Left renal pelvis (tissue), 4 donors: ENCODE measurements around the gene CLPTM1. TPM values are rescaled to one million over a fixed set of nuclear protein-coding genes. Genes with fewer than 3 reads are reported as not detected.
"Not testable (repeated sequence)": the region's sequence is repeated elsewhere in the genome, so short reads cannot be mapped to it uniquely, and the experiment has no call there.

Experiments
- DNase-seq, 4 donors: peaks; one replicate each; pipeline ENCODE4 v3.0.0-alpha.2; 2013; ENCODE audit warnings: low read depth in 4 of 4, low spot score in 3 of 4
- polyA plus RNA-seq, 4 donors: library from polyadenylated mRNA; unstranded; fragments of 120-200 nt; gene quantifications; one replicate each; pipeline ENCODE4 v1.2.1, GENCODE V29; 2013; ENCODE audit not compliant: insufficient read length in 4 of 4

Gene CLPTM1
- polyA plus RNA-seq, 4 donors = 70.4 to 125 (median 103) TPM

- no peak for DNase-seq
Observed at GRCh38 chr19:44942067-44942571, 13.1 kb upstream of the CLPTM1 start, which contains the start of gene APOC4. APOC4 (plus strand) TSS chr19:44942237; CDS start chr19:44942278, 41 bp downstream.

DNA sequence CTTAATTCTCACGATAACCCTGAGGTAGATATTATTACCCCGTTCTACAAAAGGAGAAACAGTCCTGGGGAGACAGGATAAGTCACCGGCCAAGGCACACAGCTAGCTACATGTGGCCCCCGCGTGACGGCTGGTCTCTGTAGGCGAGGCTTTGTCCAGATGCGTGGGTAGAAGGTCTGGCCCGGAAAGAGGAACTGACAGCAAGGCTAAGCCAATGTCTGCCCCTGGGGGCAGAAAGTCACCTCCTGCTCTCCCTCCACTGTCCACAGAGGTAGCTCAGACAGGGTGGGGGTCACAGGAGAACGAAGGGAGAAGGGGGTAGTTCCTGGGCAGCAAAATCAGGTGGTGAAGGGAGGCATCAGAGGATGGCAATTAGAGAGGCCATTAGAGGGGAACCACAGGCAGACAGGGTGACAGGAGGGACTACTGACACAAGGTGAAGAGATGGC is 11.4 kb upstream of the CLPTM1 start:
- no peak for DNase-seq

- DNase-seq = no peak
Observed at GRCh38 chr19:44947041-44947581, 8.1 kb upstream of the CLPTM1 start.

- DNase-seq = no peak
Observed at GRCh38 chr19:44948237-44948636, 6.9 kb upstream of the CLPTM1 start.

DNA sequence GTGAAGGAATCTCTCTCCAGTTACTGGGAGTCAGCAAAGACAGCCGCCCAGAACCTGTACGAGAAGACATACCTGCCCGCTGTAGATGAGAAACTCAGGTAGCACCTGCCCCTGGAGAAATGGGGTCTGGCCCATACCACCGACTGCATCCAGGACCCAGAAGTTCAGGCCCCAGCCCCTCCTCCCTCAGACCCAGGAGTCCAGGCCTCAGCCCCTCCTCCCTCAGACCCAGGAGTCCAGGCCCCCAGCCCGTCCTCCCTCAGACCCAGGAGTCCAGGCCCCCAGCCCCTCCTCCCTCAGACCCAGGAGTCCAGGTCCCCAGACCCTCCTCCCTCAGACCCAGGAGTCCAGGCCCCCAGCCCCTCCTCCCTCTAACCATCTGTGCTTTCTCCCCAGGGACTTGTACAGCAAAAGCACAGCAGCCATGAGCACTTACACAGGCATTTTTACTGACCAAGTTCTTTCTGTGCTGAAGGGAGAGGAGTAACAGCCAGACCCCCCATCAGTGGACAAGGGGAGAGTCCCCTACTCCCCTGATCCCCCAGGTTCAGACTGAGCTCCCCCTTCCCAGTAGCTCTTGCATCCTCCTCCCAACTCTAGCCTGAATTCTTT is 6.3 kb upstream of the CLPTM1 start:
- no peak for DNase-seq

GRCh38 chr19:44949550-44949949 is 5.6 kb upstream of the CLPTM1 start:
- DNase-seq = no peak

DNA sequence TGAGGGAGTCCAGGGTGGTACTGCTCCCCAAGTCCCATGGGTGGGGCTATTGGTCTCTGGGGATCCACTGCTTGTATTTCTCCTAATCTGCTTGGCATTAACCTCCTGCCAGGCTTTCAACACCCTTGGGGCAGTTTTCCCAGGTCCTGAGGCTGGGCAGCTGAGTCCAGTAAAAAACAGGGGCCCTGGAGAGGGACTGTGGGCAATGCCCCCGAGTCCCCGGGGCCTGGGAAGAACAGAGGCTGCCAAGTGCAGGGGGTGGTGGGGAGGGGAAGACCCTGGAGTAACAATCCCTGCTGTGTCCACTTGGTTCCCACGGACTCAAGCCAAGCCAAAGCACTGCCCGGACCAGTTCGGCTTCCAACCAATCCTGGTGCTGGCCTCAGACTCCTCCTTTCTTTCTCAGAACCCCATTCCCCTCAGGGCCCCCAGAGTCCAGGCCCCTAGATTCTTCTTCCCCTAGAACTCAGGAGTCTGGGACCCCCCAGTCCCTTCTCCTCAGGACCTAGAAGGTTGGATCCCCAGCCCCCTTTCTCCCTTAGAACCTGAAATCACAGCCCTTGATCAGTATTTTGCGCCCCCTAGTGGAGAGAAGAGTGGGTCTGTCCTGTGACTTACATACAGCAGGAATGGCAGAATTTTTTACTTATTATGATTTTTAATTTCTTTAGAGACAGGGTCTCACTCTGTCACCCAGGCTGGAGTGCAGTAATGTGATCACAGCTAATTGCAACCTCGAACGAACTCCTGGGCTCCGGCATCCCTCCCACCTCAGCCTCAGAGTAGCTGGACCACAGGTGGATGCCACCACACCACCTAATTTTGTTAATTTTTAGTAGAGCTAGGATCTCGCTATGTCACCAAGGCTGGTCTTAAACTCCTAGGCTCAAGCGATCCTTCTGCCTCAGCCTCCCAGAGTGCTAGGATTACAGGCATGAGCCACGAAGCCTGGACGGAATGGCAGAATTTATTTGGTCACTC is 3.7 kb upstream of the CLPTM1 start:
- peak in 3 of 4 donors; percentile 35 to 70 (median 66) for DNase-seq

DNA sequence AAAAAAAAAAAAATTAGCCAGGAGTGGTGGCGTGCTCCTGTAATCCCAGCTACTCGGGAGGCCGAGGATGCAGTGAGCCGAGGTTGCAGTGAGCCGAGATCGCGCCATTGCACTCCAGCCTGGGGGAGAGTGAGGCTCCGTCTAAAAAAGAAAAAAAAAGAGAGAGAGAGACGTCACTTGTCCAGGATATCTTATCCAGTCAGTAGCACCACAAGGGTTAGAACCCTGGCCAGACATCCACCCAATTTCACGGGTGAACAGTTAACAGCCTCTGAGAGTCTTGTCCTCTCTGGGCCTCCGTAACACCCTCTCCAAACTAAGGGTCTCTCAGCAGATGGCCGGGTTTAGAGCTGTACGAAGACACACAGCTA is 917 bp upstream of the CLPTM1 start:
- DNase-seq = peak in 1 of 4 donors; percentile 11

DNA sequence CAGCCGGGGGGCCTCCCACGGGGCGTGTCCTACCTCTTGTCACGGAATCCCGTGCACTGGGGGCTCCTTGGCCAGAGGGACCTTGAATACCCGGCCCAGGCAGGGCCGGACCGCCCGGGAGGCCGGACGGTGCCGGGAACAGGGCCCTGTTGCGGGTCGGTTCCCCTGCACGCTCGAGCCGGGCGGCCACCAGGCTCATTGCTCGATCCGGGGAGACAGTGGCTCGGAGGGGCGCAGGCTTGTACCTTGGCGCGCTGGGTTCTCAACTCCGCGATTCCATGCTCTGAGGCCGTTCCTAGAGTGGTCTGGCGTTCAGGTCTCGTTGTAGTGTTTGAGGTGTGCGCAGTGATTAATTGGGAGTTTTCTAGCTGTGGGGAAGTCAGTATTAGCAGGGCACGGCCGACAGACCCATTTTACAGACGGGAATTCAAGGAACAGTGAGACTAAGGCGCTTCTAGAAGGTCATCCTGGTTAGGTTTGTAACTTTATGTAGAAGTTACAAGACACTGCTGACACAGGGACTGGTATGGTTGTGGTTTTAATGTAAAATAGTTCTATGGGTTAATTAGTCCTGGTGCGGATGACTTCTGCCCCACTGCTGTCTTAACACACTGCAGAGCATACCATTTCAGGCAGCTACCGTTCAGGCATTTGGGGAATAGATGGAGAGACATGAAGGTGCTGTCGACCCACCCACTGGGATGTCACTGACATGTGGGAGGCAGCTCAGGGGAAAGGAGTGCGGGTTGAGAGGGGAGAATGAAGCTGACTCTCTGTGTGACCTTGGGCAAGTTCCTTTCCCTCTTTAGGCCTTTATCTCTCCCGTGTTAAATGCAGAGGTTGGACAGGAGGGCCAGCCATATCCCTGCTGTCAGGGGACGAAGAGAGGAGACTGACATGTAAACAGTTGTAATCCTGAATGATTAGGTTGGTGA is 592 bp downstream of the CLPTM1 start:
- no peak for DNase-seq

GRCh38 chr19:44957526-44957925 is 2.3 kb downstream of the CLPTM1 start:
- no peak for DNase-seq

DNA sequence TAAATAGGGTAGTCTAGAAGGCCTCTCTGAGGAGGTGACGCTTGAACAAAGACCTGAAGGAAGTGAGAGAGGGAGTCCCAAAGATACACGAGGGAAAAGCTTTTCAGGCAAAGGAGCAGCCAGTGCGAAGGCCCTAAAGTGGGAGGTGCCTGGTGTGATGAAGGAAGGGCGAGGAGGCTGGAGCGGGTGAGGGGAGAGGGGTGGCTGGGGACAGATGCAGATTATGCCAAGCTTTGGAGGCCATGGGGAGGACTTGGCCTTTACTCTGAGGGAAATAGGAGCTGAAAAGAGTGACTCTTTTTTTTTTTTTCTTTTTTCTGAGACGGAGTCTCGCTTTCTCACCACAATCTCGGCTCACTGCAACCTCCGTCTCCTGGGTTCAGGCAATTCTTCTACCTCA is 2.9 kb downstream of the CLPTM1 start:
- DNase-seq = no peak

DNA sequence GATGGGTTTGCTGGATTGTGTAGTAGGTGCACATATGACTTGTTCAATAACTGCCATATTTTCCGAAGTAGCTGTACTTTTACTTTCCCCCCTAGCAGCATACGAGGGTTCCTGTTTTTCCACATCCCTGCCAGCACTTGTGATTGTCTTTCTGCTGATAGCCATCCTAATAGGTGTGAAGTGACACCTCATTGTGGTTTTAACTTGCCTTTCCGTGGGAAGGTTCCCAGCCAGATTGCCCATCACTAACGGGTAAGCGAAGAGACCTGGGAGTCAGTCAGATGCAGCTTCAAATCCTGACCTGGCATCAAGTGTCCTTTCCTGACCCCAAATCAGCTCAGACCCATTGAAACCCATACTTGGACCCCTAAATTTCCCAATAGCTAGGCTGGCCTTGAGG is 4.5 kb downstream of the CLPTM1 start:
- no peak for DNase-seq

GRCh38 chr19:44960906-44961728 is 5.9 kb downstream of the CLPTM1 start:
- DNase-seq = no peak

DNA sequence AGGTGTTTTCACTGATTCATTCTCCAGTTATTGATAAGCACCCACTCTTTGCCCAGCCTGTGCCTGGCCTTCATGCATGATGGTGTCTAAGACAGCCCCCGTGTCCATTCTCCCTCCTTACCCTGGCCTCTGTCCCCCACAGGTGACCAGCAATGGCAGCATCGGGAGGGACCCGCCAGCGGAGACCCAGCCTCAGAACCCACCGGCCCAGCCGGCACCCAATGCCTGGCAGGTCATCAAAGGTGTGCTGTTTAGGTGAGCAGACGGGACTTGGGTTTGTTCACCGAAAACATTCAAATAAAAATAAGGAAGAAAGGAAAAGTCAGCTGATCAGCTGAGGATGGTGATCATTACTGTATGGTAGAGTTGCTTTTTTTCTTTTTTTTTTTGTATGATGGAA is 6.6 kb downstream of the CLPTM1 start:
- DNase-seq = no peak

- DNase-seq = no peak
Observed at GRCh38 chr19:44968118-44968517, 12.9 kb downstream of the CLPTM1 start.

DNA sequence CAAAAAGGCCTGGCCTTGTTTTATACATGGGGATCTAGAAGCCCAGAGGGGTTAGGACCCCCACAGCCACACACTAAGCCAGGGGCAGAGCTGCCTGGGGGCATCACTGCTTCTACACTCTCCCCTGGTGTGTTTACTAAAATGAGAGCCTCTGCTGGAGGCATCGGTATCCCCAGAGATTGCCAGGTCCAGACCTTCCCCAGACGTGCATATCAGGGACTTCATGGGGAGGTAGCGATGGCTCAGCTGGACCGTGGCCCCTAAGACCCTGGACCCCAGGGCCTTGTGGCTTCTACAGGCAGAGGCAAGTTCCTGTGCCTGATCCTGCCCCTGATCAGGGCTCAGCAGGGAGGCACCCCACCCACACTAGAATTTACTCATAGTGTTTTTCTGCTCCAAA is 13.5 kb downstream of the CLPTM1 start:
- DNase-seq = no peak

DNA sequence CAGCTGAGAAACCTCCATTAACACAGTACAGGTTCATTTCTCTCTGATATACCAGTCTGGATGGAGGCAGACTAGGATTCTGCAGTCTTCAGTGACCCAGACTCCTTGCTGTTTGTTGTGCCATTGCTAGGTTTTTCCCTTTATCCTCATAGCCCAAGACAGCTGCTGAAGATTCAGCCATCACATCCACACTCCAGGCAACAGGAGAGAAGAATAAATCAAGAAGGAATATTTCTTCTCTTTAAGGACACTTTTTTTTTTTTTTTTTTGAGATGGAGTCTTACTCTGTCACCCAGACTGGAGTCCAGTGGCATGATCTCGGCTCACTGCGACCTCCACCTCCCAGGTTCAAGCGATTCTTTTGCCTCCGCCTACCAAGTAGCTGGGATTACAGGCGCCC is 14.3 kb downstream of the CLPTM1 start:
- no peak for DNase-seq

DNA sequence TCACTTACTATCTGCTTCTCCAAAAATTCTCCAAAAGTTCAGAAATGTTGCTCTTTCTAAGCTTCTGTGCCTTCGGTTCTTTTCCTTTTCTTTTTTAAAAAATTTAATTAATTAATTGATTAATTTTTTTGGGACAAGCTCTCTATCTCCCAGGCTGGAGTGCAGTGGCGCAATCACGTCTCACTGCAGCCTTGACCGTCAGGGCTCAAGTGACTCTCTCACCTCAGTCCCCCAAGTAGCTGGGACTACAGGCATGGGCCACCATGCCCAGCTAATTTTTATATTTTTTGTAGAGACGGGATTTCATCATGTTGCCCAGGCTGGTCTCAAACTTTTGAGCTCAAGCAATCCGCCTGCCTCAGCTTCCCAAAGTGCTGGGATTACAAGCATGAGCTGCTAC is 16.3 kb downstream of the CLPTM1 start:
- DNase-seq = not testable (repeated sequence)

DNA sequence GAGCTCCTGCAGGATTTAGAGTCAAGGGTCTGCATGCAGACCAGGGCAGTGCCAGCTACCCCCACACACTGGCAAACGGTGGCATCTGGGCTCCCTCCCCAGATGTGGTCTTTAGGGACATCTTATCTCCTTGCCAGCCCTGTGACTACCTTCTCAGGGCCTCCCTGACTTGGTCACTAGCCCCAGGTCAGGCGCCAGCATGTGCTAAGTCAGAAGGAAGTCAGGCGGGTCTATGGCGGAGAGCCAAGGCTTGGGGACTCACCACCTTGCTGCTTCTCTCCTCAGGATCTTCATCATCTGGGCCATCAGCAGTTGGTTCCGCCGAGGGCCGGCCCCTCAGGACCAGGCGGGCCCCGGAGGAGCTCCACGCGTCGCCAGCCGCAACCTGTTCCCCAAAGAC is 17.6 kb downstream of the CLPTM1 start:
- DNase-seq = no peak
